Activated CD4-positive, alpha-beta T cell treated with anti-CD3 and anti-CD28 coated beads for 24 hours (primary cell): ENCODE measurements around the gene ZNF792.
"Not testable (repeated sequence)": the region's sequence is repeated elsewhere in the genome, so short reads cannot be mapped to it uniquely, and the experiment has no call there.

Source experiments
- DNase-seq, 2 donors: peaks; one replicate each; pipeline ENCODE4 v3.0.0-alpha.2; 2020; ENCODE audit warnings: low read depth in 2 of 2

The ZNF792 gene

GRCh38 chr19:34963573-34964406, at the start of gene ZNF792:
TSS of gene ZNF792 (minus strand) at chr19:34964229. CDS start at chr19:34963662, 567 bp downstream.
- DNase-seq, result peak in 1 of 2 donors; percentile 41

DNA sequence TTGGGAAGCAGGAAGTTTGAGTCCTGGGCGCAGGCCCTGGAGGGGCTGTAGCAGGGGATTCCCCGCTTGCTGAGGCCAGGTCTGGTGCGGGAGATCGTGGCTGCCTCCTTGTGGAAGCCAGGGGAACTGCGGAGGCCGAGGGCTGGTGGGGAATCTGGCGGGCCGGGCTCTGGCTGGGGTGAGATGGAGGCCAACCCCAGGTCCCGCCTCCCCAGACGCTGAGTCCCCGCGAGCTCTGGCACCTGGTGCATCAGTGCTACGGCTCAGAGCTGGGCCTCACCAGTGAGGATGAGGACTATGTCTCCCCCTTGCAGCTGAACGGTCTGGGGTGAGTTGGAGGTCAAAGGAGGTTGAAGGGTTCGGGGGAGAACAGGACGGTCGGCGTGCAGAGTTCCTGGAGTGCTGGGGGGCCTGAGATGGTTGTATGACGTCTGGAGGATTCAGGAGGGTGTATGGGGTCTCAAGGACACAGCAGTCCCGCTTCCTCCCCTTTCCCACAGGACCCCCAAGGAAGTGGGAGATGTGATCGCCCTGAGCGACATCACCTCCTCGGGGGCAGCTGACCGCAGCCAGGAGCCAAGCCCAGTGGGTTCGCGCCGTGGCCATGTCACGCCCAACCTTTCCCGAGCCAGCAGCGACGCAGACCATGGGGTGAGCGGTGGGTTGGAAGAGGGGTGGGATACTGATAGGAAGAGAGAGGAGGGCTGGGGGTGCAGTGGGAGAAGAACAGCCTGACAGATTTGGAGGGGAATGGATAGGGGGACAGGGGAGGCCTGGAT, 49.2 kb upstream of the ZNF792 start:
- DNase-seq, result peak; percentile 70 to 76

DNA sequence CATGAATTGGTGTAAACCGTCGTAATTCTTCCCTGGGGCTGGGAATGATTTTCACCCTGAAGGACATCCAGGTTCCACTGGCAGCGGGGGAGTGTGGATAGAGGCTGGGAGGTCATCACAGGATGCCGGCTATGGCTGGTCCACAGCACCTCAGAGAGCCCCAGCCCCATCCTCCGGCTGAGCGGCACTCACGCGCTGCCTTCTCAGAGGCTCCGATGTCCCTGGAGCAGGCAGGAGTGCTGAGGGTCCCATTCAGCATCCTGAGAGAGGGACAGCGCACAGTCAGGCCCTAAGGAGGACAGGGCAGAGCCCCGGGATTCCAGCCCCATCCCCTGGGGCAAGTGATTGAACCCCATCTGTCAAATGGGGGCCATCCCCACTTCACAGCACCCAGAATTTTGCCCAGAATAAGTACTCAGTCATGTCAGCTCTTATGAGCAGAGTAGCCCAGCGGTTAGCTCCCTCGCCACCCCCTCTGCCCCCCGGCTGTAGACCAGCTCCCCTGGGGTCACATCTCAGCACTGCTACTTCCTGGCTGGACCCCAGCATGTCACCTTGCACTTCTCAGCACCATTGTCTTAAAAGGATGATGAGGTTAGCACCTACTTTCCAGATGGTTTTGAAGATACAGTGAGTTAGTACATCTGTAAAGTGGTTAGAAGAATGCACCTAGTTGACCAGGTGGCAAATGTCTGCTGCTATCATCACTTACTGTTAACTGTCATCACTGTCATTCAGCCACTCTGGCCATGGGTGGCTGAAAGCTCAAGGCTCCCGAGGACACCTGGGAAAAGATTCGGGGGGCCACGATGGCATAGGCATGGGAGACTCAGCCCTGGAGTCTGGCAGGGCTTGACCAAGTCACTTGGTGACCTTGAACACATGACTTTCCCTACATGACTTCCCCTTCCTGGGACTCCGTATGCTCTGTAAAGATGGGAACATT, 48.0 kb upstream of the ZNF792 start:
- no peak for DNase-seq

DNA sequence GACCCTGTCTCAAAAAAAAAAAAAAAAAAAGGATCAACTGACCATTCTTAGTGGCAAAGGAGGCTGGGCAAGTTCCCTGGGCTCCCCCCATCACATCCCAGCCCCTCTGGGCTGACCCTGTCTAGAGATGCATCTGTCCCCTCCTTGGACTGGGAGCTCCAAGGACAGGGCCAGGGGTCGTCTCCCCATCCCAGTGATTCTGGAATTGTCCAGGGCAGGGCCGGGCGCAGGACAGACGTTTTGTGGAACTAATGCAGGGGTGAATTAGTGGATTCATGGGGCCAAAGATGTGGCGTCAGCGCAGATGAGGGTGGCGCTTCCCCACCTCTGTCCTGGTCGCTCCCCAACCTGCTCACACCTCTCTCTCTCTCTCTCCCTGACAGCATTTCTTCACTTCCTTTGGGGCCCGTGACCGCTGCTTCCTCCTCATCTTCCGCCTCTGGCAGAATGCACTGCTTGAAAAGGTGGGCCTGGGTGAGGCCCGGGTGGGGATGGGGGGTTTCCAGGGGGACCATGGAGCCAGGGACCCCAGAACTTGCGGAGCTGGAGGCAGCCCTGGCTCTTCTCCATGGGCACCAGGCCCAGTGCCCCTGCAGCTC, 47.2 kb upstream of the ZNF792 start:
- no peak for DNase-seq

DNA sequence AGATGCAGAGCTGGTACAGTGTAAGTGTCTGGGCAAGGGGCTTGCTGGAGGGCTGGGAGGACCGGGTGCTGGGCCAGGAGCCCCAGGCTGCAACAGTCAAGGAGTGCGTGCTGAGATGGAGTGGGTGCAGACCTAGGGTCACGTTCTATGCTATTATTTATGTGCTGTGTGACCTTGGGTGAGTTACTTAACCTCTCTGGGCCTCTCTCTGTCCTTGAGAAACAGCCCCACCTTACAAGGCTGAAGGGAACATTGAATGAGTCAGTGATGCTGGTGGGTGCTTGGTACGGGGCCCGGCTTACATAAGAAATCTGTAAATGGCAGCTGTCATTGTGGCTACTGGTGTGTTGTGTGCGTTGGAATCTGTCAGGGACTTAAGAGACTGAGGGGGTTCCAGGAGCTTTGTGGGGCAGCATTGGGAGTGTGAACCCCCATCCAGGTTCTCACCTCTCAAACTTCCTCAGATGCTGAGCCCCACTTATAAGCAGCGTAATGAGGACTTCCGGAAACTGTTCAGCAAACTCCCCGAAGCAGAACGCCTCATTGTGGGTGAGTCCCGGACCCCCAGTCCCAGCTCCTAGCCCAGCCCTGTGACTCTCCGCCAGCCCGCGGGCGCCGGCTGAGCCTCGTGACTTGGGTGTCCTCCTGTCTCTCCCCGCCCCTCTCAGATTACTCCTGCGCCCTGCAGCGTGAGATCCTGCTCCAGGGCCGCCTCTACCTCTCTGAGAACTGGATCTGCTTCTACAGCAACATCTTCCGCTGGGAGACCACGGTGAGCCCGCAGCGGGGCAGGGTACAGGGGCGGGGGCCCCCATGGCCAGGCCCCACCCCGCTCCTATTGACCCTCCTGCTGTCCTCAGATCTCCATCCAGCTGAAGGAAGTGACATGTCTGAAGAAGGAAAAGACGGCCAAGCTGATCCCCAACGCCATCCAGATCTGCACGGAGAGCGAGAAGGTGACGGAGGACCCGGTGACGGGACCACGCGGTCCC, 45.7 kb upstream of the ZNF792 start:
- no peak for DNase-seq

DNA sequence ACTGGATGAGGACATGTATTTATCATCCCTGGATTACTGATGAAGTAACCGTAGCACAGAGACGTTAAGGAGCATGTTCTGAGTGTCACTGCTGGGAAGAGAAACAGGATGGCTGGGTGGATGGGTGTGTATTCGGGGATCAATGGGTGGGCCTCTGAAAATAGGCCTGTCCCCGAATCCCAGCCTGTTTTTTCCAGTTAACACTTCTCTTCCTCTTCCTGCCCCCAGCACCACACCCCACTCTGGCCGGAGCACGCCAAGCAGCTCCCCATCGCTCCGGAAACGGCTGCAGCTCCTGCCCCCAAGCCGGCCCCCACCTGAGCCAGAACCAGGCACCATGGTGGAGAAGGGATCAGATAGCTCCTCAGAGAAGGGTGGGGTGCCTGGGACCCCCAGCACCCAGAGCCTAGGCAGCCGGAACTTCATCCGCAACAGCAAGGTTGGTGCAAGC, 44.9 kb upstream of the ZNF792 start:
- no peak for DNase-seq

DNA sequence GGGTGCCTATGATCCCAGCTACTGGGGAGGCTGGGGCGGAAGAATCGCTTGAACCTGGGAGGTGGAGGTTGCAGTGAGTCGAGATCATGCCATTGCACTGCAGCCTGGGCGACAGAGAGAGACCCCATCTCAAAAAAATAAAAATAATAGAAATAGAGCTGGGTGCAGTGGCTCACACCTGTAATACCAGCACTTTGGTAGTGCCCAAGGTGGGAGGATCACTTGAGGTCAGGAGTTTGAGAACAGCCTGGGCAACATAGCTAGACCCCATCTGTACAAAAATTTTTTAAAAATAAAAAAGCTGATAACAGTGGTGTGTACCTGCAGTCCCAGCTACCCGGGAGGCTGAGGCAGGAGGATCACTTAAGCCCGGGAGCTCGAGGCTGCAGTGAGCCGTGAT, 43.4 kb upstream of the ZNF792 start:
- not testable (repeated sequence) for DNase-seq

- DNase-seq, result no peak
Measured at GRCh38 chr19:35006999-35007365, 43.0 kb upstream of the ZNF792 start.

- no peak for DNase-seq
Measured at GRCh38 chr19:35006342-35006998, 42.4 kb upstream of the ZNF792 start.

GRCh38 chr19:35006007-35006341, 41.9 kb upstream of the ZNF792 start:
- DNase-seq, result not testable (repeated sequence)

DNA sequence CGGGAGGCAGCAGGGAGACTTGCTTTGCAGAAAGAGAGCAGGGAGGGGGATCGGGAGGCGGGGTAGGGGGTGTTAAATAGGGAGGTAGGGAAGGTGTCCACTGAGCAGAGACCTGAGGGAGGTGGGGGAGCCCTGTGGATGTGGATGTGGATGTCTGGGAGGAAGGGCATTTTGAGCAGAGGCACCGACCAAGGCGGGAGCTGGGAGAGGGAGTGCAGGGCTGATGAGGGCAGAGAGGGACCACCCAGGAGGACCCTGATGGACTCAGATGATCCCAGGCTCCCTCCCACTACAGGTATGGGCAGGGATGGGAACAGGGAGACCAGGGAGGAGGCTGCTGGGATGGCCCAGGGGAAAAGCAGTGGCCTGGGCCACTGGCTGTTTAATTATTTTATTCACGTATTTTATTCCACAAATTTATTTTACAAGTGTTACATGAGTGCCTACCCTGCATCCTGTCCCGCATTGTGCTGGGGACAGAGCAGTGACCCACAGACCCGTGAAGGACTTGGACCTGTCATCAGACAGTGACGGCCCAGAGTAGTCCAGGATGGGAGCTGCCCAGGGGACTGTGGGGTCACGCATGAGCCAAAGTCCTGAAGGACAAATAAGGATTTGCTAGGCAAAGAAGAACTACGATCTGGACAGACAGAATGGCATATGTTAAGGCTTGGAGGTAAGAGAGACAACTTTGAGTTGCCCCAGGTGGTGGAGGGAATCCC, 41.4 kb upstream of the ZNF792 start:
- no peak for DNase-seq

GRCh38 chr19:35004517-35005255, 40.7 kb upstream of the ZNF792 start:
- DNase-seq, result no peak

- DNase-seq, result no peak
Measured at GRCh38 chr19:35002037-35002535, 38.1 kb upstream of the ZNF792 start.

- peak in 1 of 2 donors; percentile 44 for DNase-seq
Measured at GRCh38 chr19:35000647-35001501, 36.8 kb upstream of the ZNF792 start.

DNA sequence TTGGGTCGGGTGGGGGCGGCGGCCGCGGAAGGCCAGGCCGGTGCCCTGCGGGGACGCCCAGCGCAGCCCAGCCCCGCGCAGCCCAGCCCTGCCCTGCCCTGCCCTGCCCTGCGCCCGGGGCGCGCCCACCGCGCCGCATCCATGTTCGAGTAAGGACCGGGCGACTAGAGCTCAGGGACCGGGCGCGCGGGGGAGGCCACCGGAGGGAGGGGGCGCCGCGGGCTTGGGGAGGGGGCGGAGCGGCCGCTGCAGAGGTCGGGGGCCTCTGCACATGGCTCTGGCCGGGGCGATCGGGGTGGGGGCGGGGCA, 36.3 kb upstream of the ZNF792 start:
- DNase-seq, result no peak

DNA sequence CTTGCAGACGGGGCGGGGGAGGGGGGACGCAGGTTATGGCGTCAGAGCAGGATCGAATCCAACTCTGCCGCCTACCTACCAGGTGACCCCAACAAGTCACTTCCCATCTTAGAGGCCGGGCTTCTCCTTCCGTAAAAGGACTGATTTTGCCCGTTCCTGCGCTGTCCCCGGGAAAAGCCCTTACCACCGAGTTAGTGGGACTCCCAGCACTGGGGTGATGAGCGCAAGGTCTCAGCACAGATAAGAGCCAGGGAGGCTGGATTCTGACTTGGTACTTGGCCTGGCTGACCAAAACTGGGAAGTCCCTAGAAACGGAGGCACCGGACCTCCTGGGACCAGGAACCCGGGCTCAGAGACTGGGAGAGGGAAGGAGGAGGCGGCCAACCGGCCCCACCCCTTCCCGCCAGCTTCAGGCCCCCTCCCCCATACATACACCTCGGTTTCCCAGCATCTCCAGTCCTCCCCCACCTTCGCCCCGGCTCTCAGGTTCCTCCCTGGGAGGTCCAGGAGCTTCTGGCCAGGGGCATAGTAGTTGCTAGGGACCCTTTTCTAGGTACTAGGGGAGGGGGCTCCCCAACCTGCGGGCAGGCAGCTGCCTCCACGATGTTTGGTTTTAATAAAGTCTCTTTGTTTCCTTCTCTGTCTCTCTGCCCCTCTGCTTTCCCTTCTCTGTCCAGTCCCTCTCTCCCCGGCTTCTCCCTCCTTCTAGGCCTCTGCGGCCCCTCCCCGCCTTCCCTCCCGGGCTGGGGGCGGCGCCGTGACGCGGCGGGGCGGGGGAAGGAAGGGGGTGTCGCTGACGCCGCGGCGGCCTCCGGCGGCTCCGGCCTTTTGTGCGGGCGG, 35.7 kb upstream of the ZNF792 start, which contains the start of gene GRAMD1A:
Gene GRAMD1A (plus strand): TSS at position 826 of the 840 bp plus-strand sequence. CDS start 156 bp downstream, outside the sequence.
- peak; percentile 51 to 70 for DNase-seq
